Dedifferentiated amniotic fluid mesenchymal stem cell (primary cell): ENCODE data around the gene ARHGAP27.
"Not testable (repeated sequence)": the region's sequence is repeated elsewhere in the genome, so short reads cannot be mapped to it uniquely, and the experiment has no call there.

Experiments used
- DNase-seq: peaks from one replicate; pipeline ENCODE4 v3.0.0-alpha.2; 2016; ENCODE audit errors: extremely low spot score

The ARHGAP27 gene, protein sequence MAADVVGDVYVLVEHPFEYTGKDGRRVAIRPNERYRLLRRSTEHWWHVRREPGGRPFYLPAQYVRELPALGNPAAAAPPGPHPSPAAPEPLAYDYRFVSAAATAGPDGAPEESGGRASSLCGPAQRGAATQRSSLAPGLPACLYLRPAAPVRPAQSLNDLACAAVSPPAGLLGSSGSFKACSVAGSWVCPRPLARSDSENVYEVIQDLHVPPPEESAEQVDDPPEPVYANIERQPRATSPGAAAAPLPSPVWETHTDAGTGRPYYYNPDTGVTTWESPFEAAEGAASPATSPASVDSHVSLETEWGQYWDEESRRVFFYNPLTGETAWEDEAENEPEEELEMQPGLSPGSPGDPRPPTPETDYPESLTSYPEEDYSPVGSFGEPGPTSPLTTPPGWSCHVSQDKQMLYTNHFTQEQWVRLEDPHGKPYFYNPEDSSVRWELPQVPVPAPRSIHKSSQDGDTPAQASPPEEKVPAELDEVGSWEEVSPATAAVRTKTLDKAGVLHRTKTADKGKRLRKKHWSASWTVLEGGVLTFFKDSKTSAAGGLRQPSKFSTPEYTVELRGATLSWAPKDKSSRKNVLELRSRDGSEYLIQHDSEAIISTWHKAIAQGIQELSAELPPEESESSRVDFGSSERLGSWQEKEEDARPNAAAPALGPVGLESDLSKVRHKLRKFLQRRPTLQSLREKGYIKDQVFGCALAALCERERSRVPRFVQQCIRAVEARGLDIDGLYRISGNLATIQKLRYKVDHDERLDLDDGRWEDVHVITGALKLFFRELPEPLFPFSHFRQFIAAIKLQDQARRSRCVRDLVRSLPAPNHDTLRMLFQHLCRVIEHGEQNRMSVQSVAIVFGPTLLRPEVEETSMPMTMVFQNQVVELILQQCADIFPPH

DNA sequence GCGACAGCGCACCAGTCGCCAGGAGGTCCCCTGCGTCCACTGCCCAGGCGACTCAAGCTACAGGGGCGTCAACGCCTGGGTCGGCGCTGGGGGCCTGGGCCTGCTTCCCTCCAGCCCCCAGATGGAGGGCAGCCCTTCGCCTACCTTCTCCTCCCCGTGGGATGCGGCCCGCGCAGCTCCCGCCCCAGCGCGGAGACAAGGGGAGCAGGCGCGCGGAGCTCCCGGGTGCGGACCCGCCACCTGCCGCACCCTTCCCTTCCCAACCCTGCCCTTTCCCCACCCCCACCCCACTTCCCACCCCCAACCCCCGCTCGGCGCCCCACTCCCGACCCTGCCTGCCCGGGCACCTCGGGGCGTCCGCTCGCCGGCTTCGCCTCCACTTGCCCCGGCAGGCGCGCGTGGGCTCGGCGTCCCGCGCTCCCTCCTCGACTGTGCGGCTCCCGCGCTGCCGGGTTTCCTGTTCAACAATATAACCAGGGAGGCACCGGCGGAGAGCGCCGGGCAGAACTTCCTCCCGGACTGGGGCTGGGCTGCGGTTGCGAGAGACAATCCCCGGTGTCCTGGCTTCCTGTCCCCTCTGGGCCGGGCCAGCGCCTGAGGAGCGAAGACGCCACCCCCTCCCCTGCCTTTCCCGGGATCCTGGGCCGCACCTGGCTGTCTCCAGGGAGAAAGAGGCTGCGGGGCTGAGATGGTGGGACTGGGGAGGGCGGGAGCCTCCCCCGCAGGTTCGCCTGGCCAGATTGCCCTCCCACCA, at the start of gene ARHGAP27:
TSS of gene ARHGAP27 (minus strand) at position 466 of the 754 bp plus-strand sequence. CDS start 2,591 bp downstream, outside the sequence.
- DNase-seq = no peak

DNA sequence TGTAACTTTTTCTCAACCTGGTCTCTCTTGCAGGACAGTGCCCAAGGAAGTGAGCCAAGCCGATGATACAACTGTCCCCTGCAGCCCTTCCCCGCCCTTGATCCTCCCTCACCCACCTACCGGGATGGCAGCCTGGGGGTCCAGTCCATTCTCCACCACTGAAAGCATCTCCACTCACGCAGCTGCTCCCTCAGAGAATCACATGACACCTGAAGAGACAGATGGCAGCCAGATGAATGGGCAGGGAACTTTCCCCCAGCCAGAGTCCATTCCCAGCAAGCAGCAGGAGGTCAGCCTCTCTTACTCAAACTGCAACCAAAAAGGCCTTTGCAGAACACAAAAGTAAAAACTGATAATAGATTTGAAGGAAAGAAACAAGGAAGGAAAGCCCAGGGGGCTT, 49.6 kb upstream of the ARHGAP27 start:
- not testable (repeated sequence) for DNase-seq

DNA sequence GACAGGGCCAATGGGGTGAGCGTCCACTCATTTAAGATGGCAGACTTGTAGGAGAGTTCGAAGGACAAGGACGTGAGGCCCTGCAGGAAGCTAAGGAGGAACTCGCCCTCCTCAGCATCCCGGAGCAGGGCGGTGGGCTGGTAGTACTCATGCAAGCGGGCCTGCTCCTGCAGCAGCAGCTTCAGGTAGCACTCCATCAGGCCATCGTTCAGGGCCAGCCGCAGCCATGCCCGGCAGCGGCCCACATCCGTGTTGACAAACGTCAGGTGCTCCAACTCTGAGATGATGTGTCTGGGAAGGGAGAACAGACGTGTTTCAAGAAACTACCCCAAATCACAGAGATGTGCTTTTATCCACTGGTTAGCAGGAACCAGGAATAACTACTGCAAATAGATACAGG, 42.8 kb upstream of the ARHGAP27 start:
- not testable (repeated sequence) for DNase-seq

DNA sequence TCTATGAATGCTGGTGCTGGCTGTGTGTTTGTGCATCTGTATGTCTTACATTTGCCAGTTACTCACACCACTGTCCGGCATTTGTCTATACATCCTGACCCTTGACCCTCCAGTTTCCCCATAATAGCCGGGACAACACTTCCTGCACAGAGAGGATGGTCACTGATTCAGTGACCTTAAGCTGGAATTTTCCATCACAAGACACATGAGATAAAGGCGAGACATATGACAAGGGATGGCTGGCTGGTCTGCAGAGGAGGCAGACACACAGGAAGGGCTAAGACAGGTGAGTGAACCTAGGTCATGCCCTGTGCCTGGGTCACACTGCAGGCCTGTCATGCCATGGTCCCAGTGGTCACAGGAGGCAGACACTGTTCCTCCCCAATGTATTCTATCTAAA, 39.6 kb upstream of the ARHGAP27 start:
- DNase-seq = not testable (repeated sequence)

DNA sequence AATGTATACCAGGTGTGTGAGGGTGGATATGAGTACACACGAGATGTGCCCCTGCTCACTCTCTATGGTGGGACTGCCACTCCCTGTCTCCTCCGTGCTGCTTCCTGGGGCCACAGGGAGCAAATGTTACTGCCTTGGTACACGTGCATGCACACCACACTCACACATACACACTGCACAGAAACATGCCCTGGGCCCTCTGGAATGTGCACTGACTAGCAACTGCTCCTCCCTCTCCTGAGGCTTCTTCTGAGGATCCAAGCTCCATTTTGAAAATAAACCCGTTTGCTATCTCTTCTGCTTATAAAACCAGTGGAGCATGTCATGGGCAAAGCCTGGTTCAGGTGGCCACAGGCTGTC, 36.5 kb upstream of the ARHGAP27 start:
- DNase-seq = not testable (repeated sequence)

DNA sequence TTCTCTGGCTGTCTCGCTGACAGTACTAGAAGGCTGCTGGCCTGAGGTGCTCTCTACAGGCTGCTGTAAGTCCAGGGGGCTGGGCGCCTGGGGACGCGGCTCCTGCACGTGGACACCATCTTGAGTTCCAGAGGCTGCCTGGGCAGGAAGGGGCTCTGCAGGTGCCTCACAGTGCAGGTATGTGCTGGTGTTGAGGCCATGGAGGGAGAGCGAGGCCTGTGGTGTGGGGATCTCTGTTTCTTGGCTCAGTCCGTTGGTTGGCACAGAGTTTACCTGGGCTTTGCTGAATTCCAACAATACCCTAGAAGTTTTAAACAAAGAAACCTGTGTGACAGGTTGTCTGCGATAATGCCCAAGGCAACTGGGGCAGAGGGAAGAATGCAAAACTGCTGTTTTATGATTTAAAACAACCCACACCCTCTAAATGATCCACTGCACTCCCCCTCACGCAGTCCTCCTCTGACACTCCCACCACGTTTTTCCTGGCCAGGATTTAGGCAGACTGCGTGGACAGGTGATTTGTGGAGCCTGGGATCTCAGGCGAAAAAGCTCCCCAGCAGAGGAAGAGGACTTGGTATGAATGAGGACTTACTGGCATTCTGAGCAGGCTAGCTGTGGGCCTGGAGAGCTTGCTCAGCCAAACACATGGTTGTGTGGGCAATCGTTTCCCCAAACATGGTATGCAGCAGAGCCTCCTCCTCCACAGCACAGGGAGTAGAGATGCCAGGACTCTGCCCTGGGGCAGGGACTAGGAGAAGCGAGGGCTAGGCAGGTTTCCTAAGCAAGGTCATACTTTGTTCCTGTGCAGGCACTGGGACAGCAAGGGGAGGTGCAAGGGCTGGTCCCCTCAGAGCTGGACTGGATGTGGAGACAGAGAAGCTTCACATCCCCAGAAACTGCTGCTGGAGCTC, 35.9 kb upstream of the ARHGAP27 start:
- not testable (repeated sequence) for DNase-seq

DNA sequence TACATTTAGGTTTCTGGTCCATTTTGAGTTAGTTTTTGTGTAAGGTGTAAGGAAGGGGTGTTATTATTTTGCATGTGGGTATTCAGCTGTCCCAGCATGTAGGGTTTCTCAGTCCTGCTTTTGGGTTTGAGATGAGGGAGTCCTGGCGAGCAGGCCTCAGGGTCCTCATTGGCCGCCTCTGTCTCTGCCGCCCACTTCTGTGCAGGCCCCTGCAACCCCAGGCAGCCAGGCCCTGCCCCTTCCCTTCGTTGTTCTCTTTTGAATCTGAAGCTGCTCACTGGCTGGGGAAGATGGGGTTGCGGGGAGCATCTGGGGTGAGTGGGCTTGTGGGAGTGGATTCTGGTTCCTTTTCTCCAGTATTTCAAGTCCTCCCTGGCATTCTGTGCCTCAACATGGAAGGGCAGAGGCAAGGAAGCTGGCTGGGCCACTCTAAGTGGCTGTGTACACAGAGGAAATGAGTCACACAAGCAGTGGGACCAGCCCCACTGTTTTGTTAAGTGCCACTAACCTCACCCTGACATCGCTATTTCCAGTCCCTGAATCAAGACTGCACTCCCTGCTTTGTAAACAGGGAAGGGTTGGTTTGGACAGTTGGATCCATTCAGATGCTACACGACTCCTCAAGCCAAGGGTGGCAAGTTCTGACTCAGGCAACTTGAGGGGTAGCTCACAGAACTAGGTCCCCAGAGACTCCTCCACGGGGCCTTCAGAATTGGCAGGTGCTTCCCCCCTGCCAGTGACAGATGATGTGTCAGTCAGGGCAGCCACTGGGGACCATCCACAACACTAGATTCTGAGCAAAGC, 29.1 kb upstream of the ARHGAP27 start:
- not testable (repeated sequence) for DNase-seq

DNA sequence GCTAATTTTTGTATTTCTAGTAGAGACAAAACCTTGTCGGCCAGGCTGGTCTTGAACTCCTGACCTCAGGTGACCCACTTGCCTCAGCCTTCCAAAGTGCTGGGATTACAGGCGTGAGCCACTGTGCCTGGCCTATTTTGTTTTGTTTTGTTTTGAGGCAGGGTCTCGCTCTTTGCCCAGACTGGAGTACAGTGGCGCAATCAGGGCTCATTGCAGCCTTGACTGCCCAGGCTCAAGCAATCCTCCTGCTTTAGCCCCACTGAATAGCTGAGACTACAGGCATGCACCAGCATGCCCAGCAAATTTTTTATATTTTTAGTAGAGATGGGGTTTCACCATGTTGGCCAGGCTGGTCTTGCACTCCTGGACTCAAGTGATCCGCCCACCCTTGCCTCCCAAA, 27.8 kb upstream of the ARHGAP27 start:
- not testable (repeated sequence) for DNase-seq

DNA sequence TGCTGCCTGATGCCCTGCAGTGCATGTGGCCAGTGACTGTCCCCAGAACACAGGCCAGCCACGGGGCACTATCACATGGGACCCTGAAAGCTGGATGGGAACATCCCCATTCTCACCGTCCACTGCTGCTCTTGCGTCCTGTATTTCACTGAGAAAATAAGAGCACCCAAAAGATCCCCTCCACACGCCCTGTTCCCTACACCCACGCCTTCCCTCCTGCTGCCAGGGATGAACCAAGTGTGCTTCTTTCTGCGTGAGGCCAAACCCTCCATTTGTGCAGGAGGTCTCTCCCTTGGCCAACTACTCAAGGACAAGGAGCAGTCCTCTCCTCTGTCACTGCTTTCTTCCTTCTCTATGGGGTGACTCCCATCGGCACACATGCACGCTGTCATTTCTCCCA, 21.7 kb upstream of the ARHGAP27 start:
- DNase-seq = not testable (repeated sequence)

DNA sequence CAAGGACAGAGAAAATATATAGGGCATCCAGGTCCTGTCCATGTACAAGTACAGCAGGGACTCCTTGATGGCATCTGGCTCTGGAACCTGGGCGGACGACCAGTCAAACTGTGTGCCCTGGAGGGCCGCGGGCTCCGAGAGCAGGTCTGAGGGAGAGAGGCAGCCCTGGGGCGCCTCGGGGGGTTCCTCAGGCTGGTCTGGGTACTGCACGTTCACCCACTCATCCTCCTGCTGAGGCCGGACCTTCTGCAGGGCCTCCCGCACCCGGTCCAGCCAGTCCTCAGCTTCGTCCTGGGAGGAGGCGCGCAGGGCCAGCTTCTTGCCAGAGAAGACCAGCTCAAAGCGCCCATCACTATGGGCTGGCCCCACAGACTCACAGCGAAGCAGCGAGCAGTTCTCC, 21.1 kb upstream of the ARHGAP27 start:
- DNase-seq = not testable (repeated sequence)

DNA sequence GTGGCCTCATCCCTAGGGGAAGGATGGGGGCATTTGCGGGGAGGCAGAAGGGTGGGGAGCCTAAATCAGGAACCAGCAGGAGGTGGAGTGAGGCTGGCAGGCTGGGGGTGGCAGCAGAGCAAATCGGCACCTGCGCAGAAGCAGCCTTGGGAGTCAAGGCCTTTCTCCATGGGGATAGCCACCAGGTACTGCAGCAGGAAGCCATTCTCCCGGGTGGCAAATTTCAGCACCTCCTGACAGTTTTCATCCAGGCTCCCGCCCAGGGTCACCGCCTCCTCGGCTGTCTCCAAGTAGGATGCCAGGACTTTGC, 20.5 kb upstream of the ARHGAP27 start:
- DNase-seq = not testable (repeated sequence)

DNA sequence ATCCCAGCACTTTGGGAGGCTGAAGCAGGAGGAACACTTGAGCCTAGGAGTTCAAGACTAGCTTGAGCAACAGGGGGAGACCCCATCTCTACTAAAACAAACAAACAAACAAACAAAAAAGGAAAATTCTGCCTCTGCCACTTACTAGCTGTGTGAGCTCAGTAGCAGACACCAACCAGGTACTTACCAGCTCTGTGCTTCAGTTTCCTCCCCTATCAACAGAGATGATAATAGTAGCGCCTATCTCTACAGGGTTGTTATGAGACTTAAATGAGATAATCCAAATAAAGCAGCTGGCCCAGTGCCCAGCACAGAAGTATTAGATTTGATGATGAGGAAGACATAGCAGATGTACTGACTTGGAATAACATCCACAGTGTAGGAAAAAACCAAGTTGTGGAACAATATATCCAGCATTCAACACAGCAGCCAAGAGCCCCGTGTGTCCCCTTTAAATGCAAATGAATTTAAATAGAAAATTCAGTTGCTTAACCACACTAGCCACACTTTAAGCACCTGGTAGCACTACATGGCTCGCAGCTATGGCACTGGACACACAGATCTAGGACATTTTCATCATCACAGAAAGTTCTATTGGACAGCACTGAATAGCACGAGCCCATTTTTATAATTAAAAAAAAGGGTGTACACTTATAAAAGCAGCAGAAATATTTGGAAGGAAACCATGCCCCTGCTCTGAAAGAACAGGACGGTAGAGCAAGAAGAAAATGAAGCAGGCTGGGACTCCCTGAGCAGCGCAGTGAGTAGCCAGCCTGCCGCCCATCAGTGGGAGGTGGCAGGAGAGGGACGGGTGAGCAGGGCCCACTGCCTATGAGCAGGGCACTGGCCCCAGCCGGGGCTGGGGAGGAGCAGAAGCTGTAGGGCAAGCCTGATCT, 19.9 kb upstream of the ARHGAP27 start:
- not testable (repeated sequence) for DNase-seq

DNA sequence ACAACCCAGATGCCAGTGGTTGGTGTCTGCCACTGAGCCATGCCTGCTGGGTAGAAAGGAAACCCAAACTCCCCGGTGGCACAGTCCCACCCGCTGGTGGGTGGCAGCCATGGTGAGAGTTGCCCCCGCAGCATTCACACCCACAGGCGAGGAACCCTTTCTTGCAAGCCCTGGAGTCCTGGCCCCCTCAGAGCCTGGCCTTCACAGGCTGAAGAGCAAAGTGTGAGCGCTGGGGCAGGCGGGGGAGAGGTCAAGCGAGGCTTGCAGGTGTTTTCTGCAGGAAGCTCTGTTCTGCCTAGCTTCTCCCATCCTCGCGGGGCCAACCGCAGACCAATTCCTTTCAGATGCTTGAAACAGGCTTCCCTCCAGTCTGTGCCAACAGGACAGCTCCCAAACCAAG, 19.0 kb upstream of the ARHGAP27 start:
- not testable (repeated sequence) for DNase-seq

DNA sequence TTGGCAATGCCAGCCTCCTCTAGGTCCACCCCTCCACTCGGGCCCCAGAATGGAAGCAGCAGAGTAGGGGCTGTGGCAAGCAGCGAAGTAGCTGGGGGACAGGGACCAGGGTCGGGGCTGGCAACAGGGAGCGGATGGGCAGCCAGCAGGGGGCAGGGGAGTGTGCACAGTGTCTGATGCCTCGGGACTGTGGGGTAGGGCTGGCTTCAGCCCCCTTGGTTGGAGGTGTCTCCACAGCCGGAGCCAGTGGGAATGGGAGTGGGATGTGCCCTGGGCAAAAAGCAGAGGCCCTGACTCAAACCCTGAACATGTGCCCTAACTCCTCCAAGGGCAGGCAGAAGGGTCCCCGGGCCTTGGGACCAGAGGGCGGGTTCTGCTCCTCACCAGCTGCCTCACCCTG, 18.5 kb upstream of the ARHGAP27 start:
- no peak for DNase-seq

DNA sequence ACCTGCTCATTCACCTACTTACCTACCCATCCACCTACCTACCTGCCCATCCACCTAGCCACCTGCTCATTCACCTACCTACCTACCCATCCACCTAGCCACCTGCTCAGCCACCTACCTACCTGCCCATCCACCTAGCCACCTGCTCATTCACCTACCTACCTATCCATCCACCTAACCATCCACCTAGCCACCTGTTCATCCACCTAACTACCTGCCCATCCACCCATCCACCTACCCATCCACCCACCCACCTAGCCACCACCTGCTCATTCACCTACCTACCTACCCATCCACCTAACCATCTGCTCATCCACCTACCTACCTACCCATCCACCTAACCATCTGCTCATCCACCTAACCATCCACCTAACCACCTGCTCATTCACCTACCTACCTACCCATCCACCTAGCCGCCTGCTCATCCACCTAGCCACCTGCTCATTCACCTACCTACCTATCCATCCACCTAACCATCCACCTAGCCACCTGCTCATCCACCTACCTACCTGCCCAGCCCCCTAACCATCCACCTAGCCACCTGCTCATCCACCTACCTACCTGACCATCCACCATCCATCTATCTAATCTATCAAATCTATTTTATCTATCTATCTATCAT, 17.1 kb upstream of the ARHGAP27 start:
- DNase-seq = not testable (repeated sequence)

DNA sequence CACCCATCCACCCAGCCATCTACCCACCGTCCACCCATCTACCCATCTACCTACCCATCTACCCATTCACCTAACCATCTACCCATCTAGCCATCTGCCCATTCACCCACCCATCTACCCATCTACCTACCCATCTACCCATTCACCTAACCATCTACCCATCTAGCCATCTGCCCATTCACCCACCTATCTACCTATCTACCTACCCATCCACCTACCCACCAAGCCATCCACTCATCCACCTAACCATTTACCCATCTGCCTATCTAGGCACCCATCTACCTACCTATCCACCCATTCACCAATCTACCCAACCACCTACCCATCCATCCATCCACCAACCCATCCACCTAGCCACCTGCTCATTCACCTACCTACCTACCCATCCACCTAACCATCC, 16.6 kb upstream of the ARHGAP27 start:
- not testable (repeated sequence) for DNase-seq

DNA sequence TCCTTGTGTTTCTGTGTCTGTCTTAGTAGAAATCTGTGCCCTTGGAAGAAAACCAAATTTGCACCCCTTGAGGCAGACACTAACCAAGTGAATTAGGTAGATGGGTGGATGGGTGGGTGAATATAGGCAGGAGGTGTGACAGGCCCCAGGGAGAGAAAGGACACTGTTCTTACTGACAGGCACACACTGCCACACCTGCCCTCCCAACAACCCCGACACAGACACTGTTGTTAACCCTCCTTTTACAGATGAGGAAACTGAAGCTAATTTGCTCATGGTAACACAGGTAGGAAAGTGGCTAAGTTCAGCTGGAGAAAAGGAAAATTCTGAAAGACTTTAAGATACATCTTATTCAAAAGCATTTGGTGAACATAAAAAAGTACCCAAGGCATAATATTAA, 15.8 kb upstream of the ARHGAP27 start:
- DNase-seq = not testable (repeated sequence)

DNA sequence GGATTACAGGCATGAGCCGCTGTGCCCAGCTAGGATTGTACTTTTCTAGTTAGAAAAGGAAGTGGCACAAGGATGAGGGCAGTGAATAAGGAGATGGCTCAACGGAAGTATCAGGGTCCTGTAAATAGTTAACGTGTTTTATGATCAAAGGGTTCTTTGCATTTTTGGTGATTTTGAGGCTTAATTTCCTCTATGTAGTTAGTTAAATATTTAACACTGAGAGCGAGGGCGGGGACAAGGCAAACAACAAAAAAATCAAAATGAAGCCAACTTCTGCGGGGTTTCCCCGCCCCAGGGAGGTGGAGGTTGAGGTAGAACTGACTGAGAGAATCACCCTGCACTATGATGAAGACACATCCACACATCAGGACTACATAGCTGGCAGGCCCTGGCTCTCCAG, 15.4 kb upstream of the ARHGAP27 start:
- not testable (repeated sequence) for DNase-seq

DNA sequence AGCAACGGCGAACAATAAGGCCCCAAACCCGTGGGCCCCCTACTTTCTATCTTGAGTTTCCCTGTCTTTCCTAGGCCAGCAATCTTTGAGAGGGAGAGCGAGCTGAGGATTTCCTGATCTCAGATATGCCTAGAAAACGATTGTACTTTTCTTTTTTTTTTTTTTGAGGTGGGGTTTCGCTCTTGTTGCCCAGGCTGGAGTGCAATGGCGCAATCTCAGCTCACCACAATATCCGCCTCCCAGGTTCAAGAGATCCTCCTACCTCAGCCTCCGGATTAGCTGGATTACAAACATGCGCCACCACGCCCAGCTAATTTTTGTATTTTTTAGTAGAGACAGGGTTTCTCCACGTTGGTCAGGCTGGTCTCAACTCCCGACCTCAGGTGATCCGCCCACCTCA, 15.0 kb upstream of the ARHGAP27 start:
- not testable (repeated sequence) for DNase-seq
